Astrocyte (in vitro differentiated cells and primary cell): ENCODE measurements around the gene EMID1. TPM values are rescaled to one million over a fixed set of nuclear protein-coding genes. Genes with fewer than 3 reads are reported as not detected.

Experiments
- DNase-seq: peaks from one replicate; pipeline ENCODE4 v3.0.0-alpha.2; 2010; ENCODE audit warnings: low read depth
- FAIRE-seq: peaks from 2 replicates; lab custom pipeline; 2011; peaks lifted over from hg19 to GRCh38; lab: Jason Lieb, UNC
- H2AFZ ChIP-seq: 2 replicates; pipeline ENCODE4 v1.6.0; 2012; ENCODE audit warnings: low read depth, low read length, inconsistent platforms
- H3K27ac ChIP-seq: 2 replicates; pipeline ENCODE4 v1.5.1; 2011; ENCODE audit warnings: low read depth, low read length, inconsistent platforms
- H3K27me3 ChIP-seq: 2 replicates; pipeline ENCODE4 v1.6.0; 2011; ENCODE audit warnings: low read length, inconsistent platforms; ENCODE audit not compliant: insufficient read depth
- H3K36me3 ChIP-seq: 2 replicates; pipeline ENCODE4 v1.5.1; 2011; ENCODE audit warnings: low read length, inconsistent platforms; ENCODE audit not compliant: insufficient read depth
- H3K4me1 ChIP-seq: 2 replicates; pipeline ENCODE4 v1.5.1; 2011; ENCODE audit warnings: low read length, inconsistent platforms; ENCODE audit not compliant: insufficient read depth
- H3K4me2 ChIP-seq: 2 replicates; pipeline ENCODE4 v1.6.0; 2012; ENCODE audit warnings: low read length, inconsistent platforms
- H3K4me3 ChIP-seq: 2 replicates; pipeline ENCODE4 v1.5.1; 2011; ENCODE audit warnings: low read depth, mild to moderate bottlenecking, low read length, inconsistent platforms; ENCODE audit not compliant: insufficient read depth
- H3K79me2 ChIP-seq: 2 replicates; pipeline ENCODE4 v1.6.0; 2012; ENCODE audit warnings: mild to moderate bottlenecking, low read length, inconsistent platforms; ENCODE audit not compliant: insufficient read depth
- H3K9ac ChIP-seq: 2 replicates; pipeline ENCODE4 v1.6.0; 2012; ENCODE audit warnings: mild to moderate bottlenecking, low read length, inconsistent platforms
- H3K9me3 ChIP-seq: 2 replicates; pipeline ENCODE4 v1.5.1; 2012; ENCODE audit warnings: low read depth, mild to moderate bottlenecking, low read length, inconsistent platforms; ENCODE audit not compliant: insufficient read depth
- H4K20me1 ChIP-seq: 2 replicates; pipeline ENCODE4 v1.6.0; 2012; ENCODE audit warnings: low read length, inconsistent platforms; ENCODE audit not compliant: insufficient read depth
- H3K27ac Mint-ChIP-seq: one replicate; pipeline ENCODE4 v1.8.0; 2021; ENCODE audit warnings: mild to moderate bottlenecking, mixed read lengths; ENCODE audit not compliant: unreplicated experiment
- H3K27me3 Mint-ChIP-seq: one replicate; pipeline ENCODE4 v1.8.0; 2021; ENCODE audit warnings: low read depth, mixed read lengths; ENCODE audit not compliant: unreplicated experiment
- H3K36me3 Mint-ChIP-seq: one replicate; pipeline ENCODE4 v1.8.0; 2021; ENCODE audit warnings: low read depth, mixed read lengths; ENCODE audit not compliant: unreplicated experiment
- H3K4me1 Mint-ChIP-seq: one replicate; pipeline ENCODE4 v1.8.0; 2021; ENCODE audit warnings: low read depth, mixed read lengths; ENCODE audit not compliant: unreplicated experiment
- H3K4me3 Mint-ChIP-seq: one replicate; pipeline ENCODE4 v1.8.0; 2021; ENCODE audit warnings: mild to moderate bottlenecking, moderate library complexity, mixed read lengths; ENCODE audit not compliant: unreplicated experiment
- H3K9me3 Mint-ChIP-seq: one replicate; pipeline ENCODE4 v1.8.0; 2021; ENCODE audit warnings: mild to moderate bottlenecking, mixed read lengths; ENCODE audit not compliant: unreplicated experiment
- EZH2 ChIP-seq: IDR thresholded peaks from 2 replicates; pipeline ENCODE4 v1.6.1; 2012; ENCODE audit warnings: mild to moderate bottlenecking, low read length, inconsistent platforms; ENCODE audit not compliant: insufficient read depth
- total RNA-seq: library from RNA; stranded (reverse); gene quantifications from 2 replicates; pipeline ENCODE4 v1.2.1, GENCODE V29; 2021
- TF ChIP-seq, protein P1 (sequence below): IDR thresholded peaks from 2 replicates; pipeline ENCODE4 v1.5.1; 2011; ENCODE audit warnings: low read depth, mild to moderate bottlenecking, inconsistent platforms, low read length, moderate library complexity; ENCODE audit not compliant: insufficient read depth

Gene EMID1
- total RNA-seq, 1 donor from 2014 or later, result 0.34 TPM

DNA sequence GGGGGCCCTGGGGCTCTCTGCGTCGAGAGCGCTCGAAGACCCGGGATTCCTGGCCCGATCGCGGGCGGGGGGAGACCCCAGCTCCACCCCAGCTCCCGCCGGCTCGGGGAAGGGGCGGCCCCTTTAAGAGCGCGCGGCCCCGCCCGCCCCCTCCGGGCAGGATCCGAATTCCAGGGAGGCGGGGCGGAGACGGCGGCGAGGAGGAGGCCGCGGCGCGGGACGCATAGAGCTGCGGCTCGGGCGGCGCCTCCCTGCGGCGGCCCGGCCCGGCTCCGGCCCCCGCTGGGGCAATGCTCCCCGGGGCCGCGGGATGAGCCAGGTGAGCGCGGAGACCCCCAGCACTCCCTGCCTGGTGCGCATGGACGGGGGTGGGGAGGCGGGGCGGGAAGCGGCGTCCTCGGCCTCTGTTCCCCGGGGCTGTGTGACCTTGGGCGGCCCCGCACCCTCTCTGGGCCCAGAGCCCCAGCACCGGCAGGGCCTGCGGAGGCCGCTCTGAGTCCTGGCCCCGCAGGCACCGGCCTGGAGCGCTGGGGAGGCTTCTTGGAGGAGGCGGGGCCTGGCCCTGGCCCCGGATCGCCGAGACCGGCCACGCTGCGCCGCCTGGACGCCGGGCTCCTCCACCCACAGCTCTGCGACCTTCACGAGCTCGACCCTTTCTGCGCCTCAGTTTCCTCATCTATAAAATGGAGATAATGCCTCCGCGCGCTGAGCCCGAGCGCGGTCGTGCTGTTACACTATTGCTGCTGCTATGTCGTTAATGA, 101.3 kb downstream of the EMID1 start:
- DNase-seq (no peak), FAIRE-seq (no peak)
- peak overlapping the region; percentile 90 for H2AFZ ChIP-seq
- H3K9me3 Mint-ChIP-seq, result no peaks in the 10 kb centered on the region
- no peak for TF ChIP-seq EZH2
- TF ChIP-seq, protein P1, sequence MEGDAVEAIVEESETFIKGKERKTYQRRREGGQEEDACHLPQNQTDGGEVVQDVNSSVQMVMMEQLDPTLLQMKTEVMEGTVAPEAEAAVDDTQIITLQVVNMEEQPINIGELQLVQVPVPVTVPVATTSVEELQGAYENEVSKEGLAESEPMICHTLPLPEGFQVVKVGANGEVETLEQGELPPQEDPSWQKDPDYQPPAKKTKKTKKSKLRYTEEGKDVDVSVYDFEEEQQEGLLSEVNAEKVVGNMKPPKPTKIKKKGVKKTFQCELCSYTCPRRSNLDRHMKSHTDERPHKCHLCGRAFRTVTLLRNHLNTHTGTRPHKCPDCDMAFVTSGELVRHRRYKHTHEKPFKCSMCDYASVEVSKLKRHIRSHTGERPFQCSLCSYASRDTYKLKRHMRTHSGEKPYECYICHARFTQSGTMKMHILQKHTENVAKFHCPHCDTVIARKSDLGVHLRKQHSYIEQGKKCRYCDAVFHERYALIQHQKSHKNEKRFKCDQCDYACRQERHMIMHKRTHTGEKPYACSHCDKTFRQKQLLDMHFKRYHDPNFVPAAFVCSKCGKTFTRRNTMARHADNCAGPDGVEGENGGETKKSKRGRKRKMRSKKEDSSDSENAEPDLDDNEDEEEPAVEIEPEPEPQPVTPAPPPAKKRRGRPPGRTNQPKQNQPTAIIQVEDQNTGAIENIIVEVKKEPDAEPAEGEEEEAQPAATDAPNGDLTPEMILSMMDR, result no peak
- H3K27me3 ChIP-seq, result no peaks in the 10 kb centered on the region
- peak overlapping the region; percentile 83 for H3K27ac Mint-ChIP-seq
- peak overlapping the region; percentile 92 for H3K4me2 ChIP-seq
- H3K4me3 ChIP-seq, result peak overlapping the region; percentile 79
- peaks cover 1% of the 10 kb centered on the region for H3K36me3 Mint-ChIP-seq
- no peaks in the 10 kb centered on the region for H3K36me3 ChIP-seq
- peak overlapping the region; percentile 78 for H3K27ac ChIP-seq
- H3K79me2 ChIP-seq, result peaks cover 34% of the 10 kb centered on the region
- H3K4me3 Mint-ChIP-seq, result peak overlapping the region; percentile 91
- H3K4me1 Mint-ChIP-seq, result peaks cover 4% of the 10 kb centered on the region
- no peaks in the 10 kb centered on the region for H3K27me3 Mint-ChIP-seq
- H4K20me1 ChIP-seq, result peaks cover 18% of the 10 kb centered on the region
- H3K4me1 ChIP-seq, result peaks cover 52% of the 10 kb centered on the region
- no peaks in the 10 kb centered on the region for H3K9me3 ChIP-seq
- H3K9ac ChIP-seq, result peak overlapping the region; percentile 84

DNA sequence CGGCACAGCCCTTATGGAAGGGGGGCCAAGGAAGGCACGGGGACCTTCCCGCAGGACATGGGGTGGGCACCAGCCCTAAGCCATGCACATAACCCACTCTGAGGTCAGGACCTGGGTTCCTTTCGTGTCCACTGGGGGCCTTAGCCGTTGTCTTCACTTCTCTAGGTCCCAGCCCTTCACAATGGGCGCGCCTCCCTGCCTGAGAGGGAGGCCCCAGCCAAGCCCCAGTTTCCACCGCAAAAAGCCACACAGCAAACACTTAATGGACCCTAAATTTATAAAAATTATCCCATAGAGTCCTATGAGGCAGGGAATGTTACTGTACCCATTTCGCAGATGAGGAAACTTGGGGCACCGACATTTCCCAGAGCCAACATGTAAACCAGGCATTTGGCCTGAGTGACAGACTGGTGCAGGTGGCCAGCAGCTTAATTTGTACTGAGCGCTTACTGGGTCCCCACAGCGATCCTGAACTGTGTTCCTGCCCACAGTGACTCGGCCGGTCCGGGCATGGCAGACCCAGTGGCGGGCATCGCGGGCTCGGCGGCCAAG, 102.0 kb downstream of the EMID1 start:
- H3K4me1 ChIP-seq, result peaks cover 52% of the 10 kb centered on the region
- peaks cover 34% of the 10 kb centered on the region for H3K79me2 ChIP-seq
- TF ChIP-seq, protein P1, result no peak
- TF ChIP-seq EZH2, result no peak
- H3K27ac Mint-ChIP-seq, result peak overlapping the region; percentile 83
- peaks cover 4% of the 10 kb centered on the region for H3K4me1 Mint-ChIP-seq
- no peaks in the 10 kb centered on the region for H3K36me3 ChIP-seq
- no peaks in the 10 kb centered on the region for H3K27me3 ChIP-seq
- H3K4me3 Mint-ChIP-seq, result peak overlapping the region; percentile 91
- peak overlapping the region; percentile 92 for H3K4me2 ChIP-seq
- peak overlapping the region; percentile 19 for H2AFZ ChIP-seq
- no peaks in the 10 kb centered on the region for H3K9me3 Mint-ChIP-seq
- peak overlapping the region; percentile 84 for H3K9ac ChIP-seq
- H3K4me3 ChIP-seq, result peak overlapping the region; percentile 79
- FAIRE-seq (no peak), DNase-seq (no peak)
- H3K9me3 ChIP-seq, result no peaks in the 10 kb centered on the region
- H3K27ac ChIP-seq, result peak overlapping the region; percentile 78
- peaks cover 21% of the 10 kb centered on the region for H4K20me1 ChIP-seq
- peaks cover 2% of the 10 kb centered on the region for H3K36me3 Mint-ChIP-seq
- no peaks in the 10 kb centered on the region for H3K27me3 Mint-ChIP-seq
